Heart left ventricle (tissue), 13 donors: ENCODE measurements around the gene CT45A9.
"Not testable (repeated sequence)": the region's sequence is repeated elsewhere in the genome, so short reads cannot be mapped to it uniquely, and the experiment has no call there.

Experiments
- POLR2A ChIP-seq, 2 donors: fragments of 450-650 bp; IDR thresholded peaks; one replicate each; pipeline ENCODE4 v1.6.1; 2017; ENCODE audit warnings: antibody characterized with exemption in 2 of 2, mild to moderate bottlenecking in 2 of 2, moderate library complexity in 2 of 2
- TF ChIP-seq, protein P1 (sequence below), 12 donors: fragments of 200-600 bp; sonication (generic) in 4 of 12; IDR thresholded peaks; one replicate each; pipeline versions ENCODE4 v1.5.0 to v1.8.0; 2018 to 2022; ENCODE audit warnings: antibody characterized with exemption in 12 of 12, mild to moderate bottlenecking in 5 of 12
- donor health status: ischemic (EF 13 %, LVEDD 7.1; RV severe dilation, severe dysfunction).
- donor health status: DM: no; HTN: yes; CAD: no.
- donor health status: DM: no; HTN: no; CAD: no.
- donor health status: ischemic (EF 25% LVEDD 6.9; RV normal size, moderate dysfunction).
- donor health status: ischemic (EF 25% LVEDD 5.7; RV mildly dilated, moderate dysfunction).
- donor health status: ischemic (EF 35%, LVEDD 5.7; RV mildly dilated, moderate dysfunction).
- donor health status: nonischemic (EF 11% LVEDD 7.7; RV severe dilation, severe dysfunction).
- donor health status: DM: yes; HTN: yes; CAD: no.
- donor health status: PGD.
- donor health status: ischemic (EF 29% LVEDD 5.4; RV normal size, mild dysfunction).
- donor health status: nonischemic (EF 23%, LVEDD 6.1; RV moderate dilation, normal function).

DNA sequence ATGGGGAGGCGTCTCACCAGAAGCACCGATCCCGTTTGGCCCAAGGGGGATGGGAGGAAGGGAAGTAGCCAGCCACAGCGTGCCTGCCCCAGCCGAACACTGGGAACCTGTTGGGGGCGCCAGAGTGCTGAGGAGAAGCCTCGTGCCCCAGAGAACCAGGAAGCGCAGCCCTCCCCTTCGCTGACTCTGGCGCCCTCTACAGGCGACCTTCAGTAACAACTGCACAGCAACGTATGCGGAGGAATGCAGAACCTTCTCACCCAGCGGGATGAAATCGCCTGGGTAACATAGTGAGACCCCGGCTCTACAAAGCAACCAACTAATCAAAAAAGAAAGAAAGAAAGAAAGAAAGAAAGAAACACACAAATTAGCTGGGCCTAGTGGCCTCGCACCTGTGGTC lies at the start of gene CT45A9:
- TF ChIP-seq, protein P1, sequence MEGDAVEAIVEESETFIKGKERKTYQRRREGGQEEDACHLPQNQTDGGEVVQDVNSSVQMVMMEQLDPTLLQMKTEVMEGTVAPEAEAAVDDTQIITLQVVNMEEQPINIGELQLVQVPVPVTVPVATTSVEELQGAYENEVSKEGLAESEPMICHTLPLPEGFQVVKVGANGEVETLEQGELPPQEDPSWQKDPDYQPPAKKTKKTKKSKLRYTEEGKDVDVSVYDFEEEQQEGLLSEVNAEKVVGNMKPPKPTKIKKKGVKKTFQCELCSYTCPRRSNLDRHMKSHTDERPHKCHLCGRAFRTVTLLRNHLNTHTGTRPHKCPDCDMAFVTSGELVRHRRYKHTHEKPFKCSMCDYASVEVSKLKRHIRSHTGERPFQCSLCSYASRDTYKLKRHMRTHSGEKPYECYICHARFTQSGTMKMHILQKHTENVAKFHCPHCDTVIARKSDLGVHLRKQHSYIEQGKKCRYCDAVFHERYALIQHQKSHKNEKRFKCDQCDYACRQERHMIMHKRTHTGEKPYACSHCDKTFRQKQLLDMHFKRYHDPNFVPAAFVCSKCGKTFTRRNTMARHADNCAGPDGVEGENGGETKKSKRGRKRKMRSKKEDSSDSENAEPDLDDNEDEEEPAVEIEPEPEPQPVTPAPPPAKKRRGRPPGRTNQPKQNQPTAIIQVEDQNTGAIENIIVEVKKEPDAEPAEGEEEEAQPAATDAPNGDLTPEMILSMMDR (IDR thresholded peaks at IDR 0.05): not testable (repeated sequence)
- TF ChIP-seq POLR2A (IDR thresholded peaks at IDR 0.05): not testable (repeated sequence)
